H9 (cell line): Measurements from ENCODE around the gene MRPL43. TPM values are rescaled to one million over a fixed set of nuclear protein-coding genes. Genes with fewer than 3 reads are reported as not detected.

Experiments
- DNase-seq: peaks from one replicate; pipeline ENCODE4 v3.0.0-alpha.2; 2017
- H2AFZ ChIP-seq: one replicate; pipeline ENCODE4 v1.6.1; 2013; ENCODE audit warnings: mild to moderate bottlenecking, low read length, control low read depth, moderate library complexity
- H2AK5ac ChIP-seq: 2 replicates; pipeline ENCODE4 v1.6.1; 2013; ENCODE audit warnings: low read length, control low read depth, mixed read lengths; ENCODE audit not compliant: insufficient read length
- H2BK120ac ChIP-seq: one replicate; pipeline ENCODE4 v1.6.1; 2013; ENCODE audit warnings: low read depth, mild to moderate bottlenecking, low read length, control low read depth, inconsistent platforms; ENCODE audit not compliant: poor library complexity, severe bottlenecking
- H2BK12ac ChIP-seq: 2 replicates; pipeline ENCODE4 v1.6.1; 2013; ENCODE audit warnings: low read length, control low read depth, mixed read lengths, low read depth; ENCODE audit not compliant: insufficient read length
- H2BK15ac ChIP-seq: 2 replicates; pipeline ENCODE4 v1.6.1; 2013; ENCODE audit warnings: low read depth, low read length, control low read depth
- H2BK20ac ChIP-seq: one replicate; pipeline ENCODE4 v1.6.1; 2013; ENCODE audit warnings: low read depth, mild to moderate bottlenecking, low read length, control low read depth, inconsistent platforms; ENCODE audit not compliant: poor library complexity, severe bottlenecking
- H2BK5ac ChIP-seq: 2 replicates; pipeline ENCODE4 v1.6.1; 2013; ENCODE audit warnings: low read length, control low read depth, mixed read lengths; ENCODE audit not compliant: insufficient read length
- H3K14ac ChIP-seq: 2 replicates; pipeline ENCODE4 v1.6.1; 2013; ENCODE audit warnings: low read length, control low read depth; ENCODE audit not compliant: insufficient read depth
- H3K18ac ChIP-seq: 2 replicates; pipeline ENCODE4 v1.6.1; 2013; ENCODE audit warnings: low read depth, mild to moderate bottlenecking, mixed read lengths, low read length, control low read depth; ENCODE audit not compliant: insufficient read length
- H3K23ac ChIP-seq: 2 replicates; pipeline ENCODE4 v1.6.1; 2013; ENCODE audit warnings: low read length, control low read depth, mixed read lengths, low read depth; ENCODE audit not compliant: insufficient read length
- H3K23me2 ChIP-seq: 2 replicates; pipeline ENCODE4 v1.6.1; 2013; ENCODE audit warnings: low read depth, mild to moderate bottlenecking, mixed read lengths, low read length, control low read depth; ENCODE audit not compliant: insufficient read length, poor library complexity, severe bottlenecking
- H3K27ac ChIP-seq: 2 replicates; pipeline ENCODE4 v1.5.1; 2013; ENCODE audit warnings: low read length, control low read depth, mixed read lengths, low read depth; ENCODE audit not compliant: insufficient read length
- H3K27me3 ChIP-seq: 2 replicates; pipeline ENCODE4 v1.6.1; 2013; ENCODE audit warnings: low read length, control low read depth, inconsistent platforms; ENCODE audit not compliant: insufficient read depth
- H3K4ac ChIP-seq: 2 replicates; pipeline ENCODE4 v1.6.1; 2013; ENCODE audit warnings: low read depth, mild to moderate bottlenecking, control low read depth, inconsistent platforms, low read length, moderate library complexity
- H3K4me1 ChIP-seq: 2 replicates; pipeline ENCODE4 v1.6.1; 2013; ENCODE audit warnings: low read length, control low read depth, inconsistent platforms; ENCODE audit not compliant: insufficient read depth
- H3K4me2 ChIP-seq: 2 replicates; pipeline ENCODE4 v1.6.1; 2013; ENCODE audit warnings: low read length, control low read depth, mixed read lengths; ENCODE audit not compliant: insufficient read length, insufficient read depth
- H3K56ac ChIP-seq: 2 replicates; pipeline ENCODE4 v1.6.1; 2013; ENCODE audit warnings: low read depth, mild to moderate bottlenecking, mixed read lengths, low read length, control low read depth; ENCODE audit not compliant: insufficient read length
- H3K79me1 ChIP-seq: 2 replicates; pipeline ENCODE4 v1.6.1; 2013; ENCODE audit warnings: low read depth, mild to moderate bottlenecking, moderate library complexity, low read length, control low read depth, inconsistent platforms; ENCODE audit not compliant: insufficient read depth, poor library complexity, severe bottlenecking
- H3K79me2 ChIP-seq: 2 replicates; pipeline ENCODE4 v1.6.1; 2013; ENCODE audit warnings: low read length, control low read depth, inconsistent platforms; ENCODE audit not compliant: insufficient read depth
- H3K9ac ChIP-seq: 2 replicates; pipeline ENCODE4 v1.6.1; 2013; ENCODE audit warnings: low read length, control low read depth, mixed read lengths; ENCODE audit not compliant: insufficient read length; ENCODE audit errors: extremely low read depth
- H3K9me3 ChIP-seq: one replicate; pipeline ENCODE4 v1.6.1; 2013; ENCODE audit warnings: low read depth, low read length, inconsistent platforms; ENCODE audit not compliant: control insufficient read depth
- H3T11ph ChIP-seq: one replicate; pipeline ENCODE4 v1.6.1; 2013; ENCODE audit warnings: mild to moderate bottlenecking, low read length, control low read depth, inconsistent platforms
- H4K20me1 ChIP-seq: one replicate; pipeline ENCODE4 v1.6.1; 2013; ENCODE audit not compliant: control insufficient read depth, insufficient read length, insufficient read depth
- H4K5ac ChIP-seq: 2 replicates; pipeline ENCODE4 v1.6.1; 2013; ENCODE audit warnings: low read depth, mild to moderate bottlenecking, mixed read lengths, low read length, control low read depth; ENCODE audit not compliant: insufficient read length
- H4K8ac ChIP-seq: replicated peaks from 2 replicates; pipeline ENCODE4 v1.6.1; 2013; ENCODE audit warnings: low read length, control low read depth, mixed read lengths, low read depth; ENCODE audit not compliant: insufficient read length
- H4K91ac ChIP-seq: 2 replicates; pipeline ENCODE4 v1.6.1; 2013; ENCODE audit warnings: low read depth, mild to moderate bottlenecking, moderate library complexity, mixed read lengths, low read length, control low read depth; ENCODE audit not compliant: insufficient read length
- H3K27ac Mint-ChIP-seq, 3 experiments: 2 replicates in 2 of 3; 3 replicates in 1 of 3; pipeline ENCODE4 v1.8.0; 2020 to 2021; ENCODE audit warnings: mixed read lengths in 3 of 3, mild to moderate bottlenecking in 1 of 3, moderate library complexity in 1 of 3
- H3K27me3 Mint-ChIP-seq: 2 replicates; pipeline ENCODE4 v1.8.0; 2021; ENCODE audit warnings: low read depth, mild to moderate bottlenecking, moderate library complexity, mixed read lengths
- H3K36me3 Mint-ChIP-seq, 3 experiments: 2 replicates in 2 of 3; 3 replicates in 1 of 3; pipeline ENCODE4 v1.8.0; 2020 to 2021; ENCODE audit warnings: low read depth in 3 of 3, mixed read lengths in 3 of 3; ENCODE audit not compliant: insufficient read depth in 1 of 3
- H3K4me1 Mint-ChIP-seq, 2 experiments: 2 replicates each; pipeline ENCODE4 v1.8.0; 2020; ENCODE audit warnings: mixed read lengths in 2 of 2
- H3K4me3 Mint-ChIP-seq, 2 experiments: 2 replicates in 1 of 2; 3 replicates in 1 of 2; pipeline ENCODE4 v1.8.0; 2020 to 2021; ENCODE audit warnings: mild to moderate bottlenecking in 2 of 2, mixed read lengths in 2 of 2, moderate library complexity in 1 of 2
- H3K9me3 Mint-ChIP-seq, 2 experiments: 2 replicates in 1 of 2; 3 replicates in 1 of 2; pipeline ENCODE4 v1.8.0; 2020; ENCODE audit warnings: mild to moderate bottlenecking in 2 of 2, mixed read lengths in 2 of 2, moderate library complexity in 1 of 2
- WGBS: extraction: QIAGEN DNeasy Blood & Tissue Kit; methylation state at CpG from one replicate; pipeline ENCODE4 v1.1.7; 2013; ENCODE audit warnings: missing lambda C conversion rate, low lambda C conversion rate, mixed read lengths; ENCODE audit not compliant: insufficient read length; ENCODE audit errors: extremely low coverage; 5-methylcytosine and 5-hydroxymethylcytosine counted together
- total RNA-seq: library from RNA; stranded (reverse); gene quantifications from 2 replicates; pipeline ENCODE4 v1.2.1, GENCODE V29; 2021
- TF ChIP-seq, protein P1 (sequence below): fragments of 200-600 bp; sonication (generic); conservative IDR thresholded peaks from 3 replicates; pipeline ENCODE4 v1.8.0; 2021; ENCODE audit warnings: antibody characterized with exemption, mild to moderate bottlenecking

Gene MRPL43
- total RNA-seq, 1 experiment from 2014 or later, result 70.3 TPM

DNA sequence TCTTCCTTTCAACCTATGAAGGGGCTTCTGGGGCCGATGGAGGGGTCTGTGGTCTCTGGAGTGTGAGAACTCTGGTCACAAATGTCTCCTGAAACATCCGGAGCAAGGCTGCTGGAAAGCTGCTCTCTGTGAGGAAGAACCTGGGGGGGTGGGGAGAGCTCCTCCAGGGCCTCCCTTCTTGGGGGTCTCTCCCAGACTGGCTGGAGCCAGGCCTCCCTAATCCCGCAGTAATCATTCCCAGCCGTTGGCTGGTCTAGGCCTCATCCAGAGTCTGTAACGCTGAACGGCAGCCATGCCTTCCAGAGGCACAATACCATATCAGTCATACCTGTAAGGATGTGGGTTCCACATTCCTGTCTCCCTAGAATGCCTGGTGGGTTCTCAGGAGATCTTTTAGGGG is 7.9 kb upstream of the MRPL43 start:
- Histone ChIP-seq H3K27ac (no peak overlapping the region), H3K9ac (no peak overlapping the region)
- no peak overlapping the region; a peak in 1 of 5 replicates for H3K4me3 Mint-ChIP-seq

More for the DNA sequence above, 7.9 kb upstream of the MRPL43 start:
- Histone ChIP-seq H3K4me2 (no peak overlapping the region), H3K14ac (no peak overlapping the region), H3K79me1 (no peaks in the 10 kb centered on the region), H4K8ac (no peak overlapping the region), H3T11ph (no peak overlapping the region), H4K5ac (no peak overlapping the region), H3K27me3 (no peaks in the 10 kb centered on the region), H4K20me1 (no peaks in the 10 kb centered on the region), H3K23ac (no peak overlapping the region), H2BK120ac (no peak overlapping the region), H3K23me2 (peaks cover 26% of the 10 kb centered on the region), H2BK20ac (no peak overlapping the region), H3K18ac (no peak overlapping the region), H2BK15ac (no peak overlapping the region), H3K79me2 (peaks cover 3% of the 10 kb centered on the region; the same call in 1 of the 2 replicates), H3K56ac (no peak overlapping the region), H2AK5ac (no peak overlapping the region), H2BK12ac (no peak overlapping the region), H2AFZ (no peak overlapping the region), H3K4ac (no peak overlapping the region), H3K4me1 (peaks cover 2% of the 10 kb centered on the region; the same call in 1 of the 2 replicates), H4K91ac (no peak overlapping the region), H2BK5ac (no peak overlapping the region), H3K9me3 (no peaks in the 10 kb centered on the region)
- TF ChIP-seq, protein P1, sequence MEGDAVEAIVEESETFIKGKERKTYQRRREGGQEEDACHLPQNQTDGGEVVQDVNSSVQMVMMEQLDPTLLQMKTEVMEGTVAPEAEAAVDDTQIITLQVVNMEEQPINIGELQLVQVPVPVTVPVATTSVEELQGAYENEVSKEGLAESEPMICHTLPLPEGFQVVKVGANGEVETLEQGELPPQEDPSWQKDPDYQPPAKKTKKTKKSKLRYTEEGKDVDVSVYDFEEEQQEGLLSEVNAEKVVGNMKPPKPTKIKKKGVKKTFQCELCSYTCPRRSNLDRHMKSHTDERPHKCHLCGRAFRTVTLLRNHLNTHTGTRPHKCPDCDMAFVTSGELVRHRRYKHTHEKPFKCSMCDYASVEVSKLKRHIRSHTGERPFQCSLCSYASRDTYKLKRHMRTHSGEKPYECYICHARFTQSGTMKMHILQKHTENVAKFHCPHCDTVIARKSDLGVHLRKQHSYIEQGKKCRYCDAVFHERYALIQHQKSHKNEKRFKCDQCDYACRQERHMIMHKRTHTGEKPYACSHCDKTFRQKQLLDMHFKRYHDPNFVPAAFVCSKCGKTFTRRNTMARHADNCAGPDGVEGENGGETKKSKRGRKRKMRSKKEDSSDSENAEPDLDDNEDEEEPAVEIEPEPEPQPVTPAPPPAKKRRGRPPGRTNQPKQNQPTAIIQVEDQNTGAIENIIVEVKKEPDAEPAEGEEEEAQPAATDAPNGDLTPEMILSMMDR, result no peak
- Mint-ChIP-seq H3K27me3 (no peaks in the 10 kb centered on the region), H3K9me3 (no peaks in the 10 kb centered on the region; a peak in 2 of 5 replicates), H3K36me3 (peaks cover 31 to 43% (median 35%) of the 10 kb centered on the region in 3 experiments; a peak in 6 of 7 replicates), H3K4me1 (peaks cover 27 to 28% of the 10 kb centered on the region in 2 experiments), H3K27ac (0 out of 7 replicates have a peak overlapping the region, but pooled peaks of 1 of the 3 experiments have one; percentile 11)
- DNase-seq, result no peak
- no CpG with 5 or more reads among the region's 6 CpGs for WGBS
